Calu3 (cell line): ENCODE measurements around the gene FGFR2. TPM values are rescaled to one million over a fixed set of nuclear protein-coding genes. Genes with fewer than 3 reads are reported as not detected.

Experiments used
- BruUV-seq: library from RNA; stranded (reverse); fragments of 400-500 nt; replicated peaks from 2 replicates; lab custom pipeline; 2021; lab: Mats Ljungman, UMichigan
- CTCF ChIA-PET: fragments of 300-600 bp; sonication (Branson Sonifier 250); formaldehyde crosslinking; loops from one replicate; lab custom pipeline; 2022; ENCODE audit warnings: antibody characterized with exemption; lab: Charles Lee
- DNase-seq: peaks from one replicate; pipeline ENCODE4 v3.0.0; 2022
- H3K27ac Mint-ChIP-seq: one replicate; pipeline ENCODE4 v1.8.0; 2022; ENCODE audit warnings: mixed read lengths; ENCODE audit not compliant: unreplicated experiment
- H3K27me3 Mint-ChIP-seq: one replicate; pipeline ENCODE4 v1.8.0; 2022; ENCODE audit warnings: mixed read lengths; ENCODE audit not compliant: unreplicated experiment
- H3K36me3 Mint-ChIP-seq: one replicate; pipeline ENCODE4 v1.8.0; 2022; ENCODE audit warnings: mild to moderate bottlenecking, moderate library complexity, mixed read lengths; ENCODE audit not compliant: insufficient read depth, unreplicated experiment
- H3K4me1 Mint-ChIP-seq: one replicate; pipeline ENCODE4 v1.8.0; 2022; ENCODE audit warnings: mild to moderate bottlenecking, low read depth, mixed read lengths; ENCODE audit not compliant: unreplicated experiment
- H3K4me3 Mint-ChIP-seq: one replicate; pipeline ENCODE4 v1.8.0; 2022; ENCODE audit warnings: mild to moderate bottlenecking, low read depth, moderate library complexity, mixed read lengths; ENCODE audit not compliant: unreplicated experiment
- H3K9me3 Mint-ChIP-seq: one replicate; pipeline ENCODE4 v1.8.0; 2022; ENCODE audit warnings: low read depth, mixed read lengths; ENCODE audit not compliant: unreplicated experiment
- CTCF ChIP-seq: fragments of 200-600 bp; IDR thresholded peaks from one replicate; pipeline ENCODE4 v1.8.0; 2022; ENCODE audit warnings: antibody characterized with exemption; ENCODE audit not compliant: unreplicated experiment
- intact Hi-C: fragments of 100-400 bp; cut with micrococcal nuclease; formaldehyde crosslinking; loops from one replicate; pipeline ENCODE4 v1.10.0; 2022; ENCODE audit not compliant: unreplicated experiment
- total RNA-seq: library from RNA; stranded (reverse); gene quantifications from 2 replicates; pipeline ENCODE4 v1.2.3, GENCODE V29; 2022

The FGFR2 gene
- total RNA-seq, 1 experiment from 2014 or later, result 57.9 TPM

- BruUV-seq, result no TSS peak
- Mint-ChIP-seq H3K4me3 (no peak overlapping the region), H3K9me3 (no peaks in the 10 kb centered on the region), H3K27me3 (no peaks in the 10 kb centered on the region), H3K4me1 (peaks cover 10% of the 10 kb centered on the region), H3K27ac (no peak overlapping the region), H3K36me3 (peaks cover 5% of the 10 kb centered on the region)
- intact Hi-C loops, result no loop called here
- TF ChIP-seq CTCF, result no peak
- no peak for DNase-seq
- CTCF ChIA-PET, result no interaction called here
These were observed 12.6 kb upstream of the FGFR2 start for GRCh38 chr10:121610798-121611323.

GRCh38 chr10:121609426-121610380 is 11.5 kb upstream of the FGFR2 start:
- Mint-ChIP-seq H3K9me3 (no peaks in the 10 kb centered on the region), H3K4me3 (peak overlapping the region; percentile 40), H3K27me3 (no peaks in the 10 kb centered on the region), H3K4me1 (peaks cover 12% of the 10 kb centered on the region), H3K36me3 (peaks cover 5% of the 10 kb centered on the region), H3K27ac (no peak overlapping the region)
- no TSS peak for BruUV-seq
- intact Hi-C loops, result loop anchor here (5.0 kb wide), 1 partner anchor 667 kb away; no protein-coding TSS in a partner anchor
- CTCF ChIA-PET, result interaction anchor here (0.8 kb wide), 1 partner anchor 56 kb away, joined by 3 read pairs; no protein-coding TSS in a partner anchor
- TF ChIP-seq CTCF, result no peak
- DNase-seq, result no peak

- H3K36me3 Mint-ChIP-seq, result peaks cover 5% of the 10 kb centered on the region
- H3K4me1 Mint-ChIP-seq, result peaks cover 12% of the 10 kb centered on the region
- H3K27ac Mint-ChIP-seq, result no peak overlapping the region
- BruUV-seq, result no TSS peak
- H3K9me3 Mint-ChIP-seq, result no peaks in the 10 kb centered on the region
- H3K27me3 Mint-ChIP-seq, result no peaks in the 10 kb centered on the region
- peak overlapping the region; percentile 40 for H3K4me3 Mint-ChIP-seq
- peak; percentile 83 for TF ChIP-seq CTCF
- intact Hi-C loops, result loop anchor here (5.0 kb wide), 1 partner anchor 666 kb away; no protein-coding TSS in a partner anchor
- CTCF ChIA-PET, result interaction anchor here (0.7 to 0.8 kb wide), 2 partner anchors 55 to 490 kb away, joined by 3 read pairs; no protein-coding TSS in a partner anchor
- DNase-seq, result peak; percentile 76
These were observed 10.4 kb upstream of the FGFR2 start for GRCh38 chr10:121608469-121609190.
